Adipose tissue (tissue), 3 donors: ENCODE data around the gene POC1A. TPM values are rescaled to one million over a fixed set of nuclear protein-coding genes. Genes with fewer than 3 reads are reported as not detected.

Experiments
- H3K27ac ChIP-seq: one replicate; pipeline ENCODE4 v1.5.1; 2013; ENCODE audit warnings: low read depth, low read length
- WGBS, 3 donors: extraction: QIAGEN DNeasy Blood & Tissue Kit; methylation state at CpG; one replicate each; pipeline ENCODE4 v1.1.7; 2013; 5-methylcytosine and 5-hydroxymethylcytosine counted together
- polyA plus RNA-seq, 3 donors: library from polyadenylated mRNA; stranded (reverse); fragments of 200-250 nt; gene quantifications; one replicate each; pipeline ENCODE4 v1.2.3, GENCODE V29; 2013
- donor health status: healthy with polysubstance abuse.
- donor health status: Bipolar disorder and iron deficiency.
- donor health status: healthy.

Gene POC1A
- polyA plus RNA-seq, 3 donors: 0.74 to 2.6 (median 0.90) TPM

- 94 to 98% (median 98%) methylated on average over 11 of the region's 11 CpGs for WGBS, 3 donors
These were observed 59.4 kb downstream of the POC1A start for GRCh38 chr3:52094571-52095485.

GRCh38 chr3:52093756-52094545 lies 60.3 kb downstream of the POC1A start:
- 88 to 95% (median 94%) methylated on average over 7 of the region's 7 CpGs for WGBS, 3 donors
- no peak overlapping the region for H3K27ac ChIP-seq

More at GRCh38 chr3:52094571-52095485, 59.4 kb downstream of the POC1A start:
- H3K27ac ChIP-seq: no peak overlapping the region

GRCh38 chr3:52092891-52093290 lies 61.3 kb downstream of the POC1A start:
- WGBS, 3 donors: 75 to 84% (median 83%) methylated on average over 7 of the region's 7 CpGs
- H3K27ac ChIP-seq: no peak overlapping the region

- WGBS, 3 donors: 35 to 71% (median 63%) methylated on average over 1 of the region's 1 CpG
- H3K27ac ChIP-seq: no peak overlapping the region
These were observed 62.0 kb downstream of the POC1A start for GRCh38 chr3:52092271-52092660.

- 81 to 88% (median 82%) methylated on average over 5 of the region's 5 CpGs for WGBS, 3 donors
- H3K27ac ChIP-seq: no peak overlapping the region
These were observed 62.5 kb downstream of the POC1A start for GRCh38 chr3:52091586-52092270.

GRCh38 chr3:52090933-52091468 lies 63.2 kb downstream of the POC1A start:
- 74 to 80% (median 77%) methylated on average over 8 of the region's 8 CpGs for WGBS, 3 donors
- H3K27ac ChIP-seq: no peak overlapping the region

GRCh38 chr3:52090131-52090932 lies 63.9 kb downstream of the POC1A start:
- H3K27ac ChIP-seq: no peak overlapping the region
- 67 to 88% (median 76%) methylated on average over 12 of the region's 12 CpGs for WGBS, 3 donors

- 79 to 87% (median 85%) methylated on average over 4 of the region's 4 CpGs for WGBS, 3 donors
- H3K27ac ChIP-seq: no peak overlapping the region
These were observed 64.5 kb downstream of the POC1A start for GRCh38 chr3:52089691-52090090.

- WGBS, 3 donors: 69 to 80% (median 73%) methylated on average over 17 of the region's 17 CpGs
- no peak overlapping the region for H3K27ac ChIP-seq
These were observed 65.5 kb downstream of the POC1A start for GRCh38 chr3:52088445-52089367.

- H3K27ac ChIP-seq: no peak overlapping the region
- 84 to 99% (median 84%) methylated on average over 3 of the region's 3 CpGs for WGBS, 3 donors
These were observed 66.5 kb downstream of the POC1A start for GRCh38 chr3:52087731-52088130.

GRCh38 chr3:52086976-52087663 lies 67.1 kb downstream of the POC1A start:
- 50 to 74% (median 56%) methylated on average over 8 of the region's 8 CpGs for WGBS, 3 donors
- H3K27ac ChIP-seq: no peak overlapping the region

- WGBS, 3 donors: 86 to 95% (median 91%) methylated on average over 6 of the region's 6 CpGs
- H3K27ac ChIP-seq: no peak overlapping the region
These were observed 67.8 kb downstream of the POC1A start for GRCh38 chr3:52086461-52086860.

GRCh38 chr3:52085681-52086282 lies 68.4 kb downstream of the POC1A start:
- 80 to 82% (median 82%) methylated on average over 10 of the region's 10 CpGs for WGBS, 3 donors
- no peak overlapping the region for H3K27ac ChIP-seq

- H3K27ac ChIP-seq: no peak overlapping the region
- 91 to 94% (median 91%) methylated on average over 8 to 13 of the region's 13 CpGs for WGBS, 3 donors
These were observed 69.1 kb downstream of the POC1A start for GRCh38 chr3:52084954-52085680.

- 93 to 96% (median 95%) methylated on average over 9 of the region's 9 CpGs for WGBS, 3 donors
- no peak overlapping the region for H3K27ac ChIP-seq
These were observed 69.8 kb downstream of the POC1A start for GRCh38 chr3:52084216-52084945.
